ENCODE measurements around the gene MICA.

- TF ChIP-seq, protein P1, sequence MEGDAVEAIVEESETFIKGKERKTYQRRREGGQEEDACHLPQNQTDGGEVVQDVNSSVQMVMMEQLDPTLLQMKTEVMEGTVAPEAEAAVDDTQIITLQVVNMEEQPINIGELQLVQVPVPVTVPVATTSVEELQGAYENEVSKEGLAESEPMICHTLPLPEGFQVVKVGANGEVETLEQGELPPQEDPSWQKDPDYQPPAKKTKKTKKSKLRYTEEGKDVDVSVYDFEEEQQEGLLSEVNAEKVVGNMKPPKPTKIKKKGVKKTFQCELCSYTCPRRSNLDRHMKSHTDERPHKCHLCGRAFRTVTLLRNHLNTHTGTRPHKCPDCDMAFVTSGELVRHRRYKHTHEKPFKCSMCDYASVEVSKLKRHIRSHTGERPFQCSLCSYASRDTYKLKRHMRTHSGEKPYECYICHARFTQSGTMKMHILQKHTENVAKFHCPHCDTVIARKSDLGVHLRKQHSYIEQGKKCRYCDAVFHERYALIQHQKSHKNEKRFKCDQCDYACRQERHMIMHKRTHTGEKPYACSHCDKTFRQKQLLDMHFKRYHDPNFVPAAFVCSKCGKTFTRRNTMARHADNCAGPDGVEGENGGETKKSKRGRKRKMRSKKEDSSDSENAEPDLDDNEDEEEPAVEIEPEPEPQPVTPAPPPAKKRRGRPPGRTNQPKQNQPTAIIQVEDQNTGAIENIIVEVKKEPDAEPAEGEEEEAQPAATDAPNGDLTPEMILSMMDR (IDR thresholded peaks at IDR 0.05; ENCODE audit: insufficient read depth, low read depth, low read length), result no peak
- no peak for TF ChIP-seq EZH2 (IDR thresholded peaks at IDR 0.05; ENCODE audit: insufficient read depth, low read length)
Measured at GRCh38 chr6:31418251-31418650, 14.9 kb downstream of the MICA start.

Data from astrocyte (in vitro differentiated cells and primary cell).